DMS114 treated with DMSO at 0.1 percent for 48 hours (cell line): ENCODE measurements around the gene PHF2.

Source experiments
- DNase-seq: peaks from one replicate; lab custom pipeline; 2025; ENCODE audit not compliant: unreplicated experiment; lab: John Stamatoyannopoulos, UW

Gene PHF2

DNA sequence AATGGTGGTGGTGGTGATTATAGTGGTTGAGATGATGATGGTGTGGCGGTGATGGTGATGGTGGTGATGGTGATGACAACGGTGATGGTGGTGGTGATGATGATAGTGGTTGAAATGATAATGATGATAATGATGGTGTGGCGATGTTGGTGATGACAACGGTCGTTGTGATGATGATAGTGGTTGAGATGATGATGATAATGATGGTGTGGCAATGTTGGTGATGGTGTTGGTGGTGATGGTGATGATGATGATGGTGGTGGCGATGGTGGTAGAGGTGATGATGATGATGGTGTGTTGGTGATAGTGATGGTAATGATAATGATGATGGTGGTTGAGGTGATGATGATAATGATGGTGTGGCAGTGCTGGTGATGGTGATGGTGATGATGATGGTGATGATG is 48.0 kb downstream of the PHF2 start:
- no peak for DNase-seq

DNA sequence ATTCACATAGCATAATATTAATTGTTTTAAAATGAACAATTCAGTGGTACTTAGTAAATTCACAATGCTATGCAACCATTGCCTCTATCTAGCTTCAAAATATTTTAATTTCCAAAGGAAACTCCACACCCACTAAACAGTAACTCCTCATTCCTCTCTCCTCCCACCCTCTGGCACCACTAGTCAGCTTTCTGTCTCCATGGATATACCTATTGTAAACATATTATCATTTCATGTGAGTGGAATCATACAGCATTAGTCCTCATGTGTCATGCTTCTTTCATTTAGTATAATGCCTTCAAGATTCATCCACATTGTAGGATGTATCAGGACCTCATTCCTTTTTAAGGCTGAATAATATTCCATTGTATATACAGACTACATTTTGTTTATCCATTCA is 48.6 kb downstream of the PHF2 start:
- DNase-seq = no peak

DNA sequence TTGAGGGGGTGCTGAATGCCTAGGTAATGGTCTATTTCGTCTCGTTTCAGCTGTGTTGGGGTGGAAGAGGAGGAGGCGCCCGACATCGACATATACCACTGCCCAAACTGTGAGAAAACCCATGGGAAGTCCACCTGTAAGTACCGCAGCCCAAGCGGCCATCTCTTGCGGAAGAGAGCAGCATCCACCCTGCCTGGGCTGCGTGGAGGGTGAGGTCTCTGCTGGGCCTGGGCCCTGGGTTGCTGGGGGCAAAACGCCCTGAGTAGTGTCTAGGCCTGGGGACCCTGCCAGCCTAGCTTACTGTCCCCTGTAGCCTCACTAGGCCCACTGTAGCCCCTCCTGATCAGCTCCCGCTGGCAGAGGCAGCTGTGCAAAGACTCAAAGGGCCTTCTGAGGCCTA is 53.5 kb downstream of the PHF2 start:
- DNase-seq = no peak

DNA sequence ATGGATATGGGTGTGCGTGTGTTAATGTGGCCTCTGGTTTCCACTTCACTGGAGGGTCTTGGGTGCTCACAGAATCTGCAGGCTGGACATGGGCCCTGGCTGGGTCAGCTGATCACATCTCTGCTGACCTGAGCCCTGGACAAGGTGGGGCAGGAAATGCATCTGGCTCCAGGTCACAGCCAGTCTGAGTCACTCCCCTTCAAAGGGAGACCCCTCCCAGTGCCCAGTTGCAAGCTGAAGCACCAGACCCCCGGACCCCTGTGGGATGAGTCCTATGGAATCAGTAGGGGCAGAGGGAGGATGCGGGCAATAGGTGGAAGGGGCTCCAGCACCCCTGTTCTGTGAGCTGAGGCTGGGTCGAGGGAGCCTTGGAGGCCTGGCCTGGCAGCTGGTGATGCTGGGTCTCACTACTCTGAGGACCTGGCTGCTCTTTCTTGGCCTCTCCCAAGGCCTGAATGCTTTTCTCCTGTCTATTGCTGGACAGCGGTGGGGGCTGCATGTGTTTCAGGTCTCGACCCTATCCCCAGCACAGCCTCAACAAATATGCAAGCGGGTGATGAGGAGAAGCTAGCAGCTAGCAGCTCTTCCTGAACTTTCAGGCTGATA is 54.5 kb downstream of the PHF2 start:
- DNase-seq = no peak

DNA sequence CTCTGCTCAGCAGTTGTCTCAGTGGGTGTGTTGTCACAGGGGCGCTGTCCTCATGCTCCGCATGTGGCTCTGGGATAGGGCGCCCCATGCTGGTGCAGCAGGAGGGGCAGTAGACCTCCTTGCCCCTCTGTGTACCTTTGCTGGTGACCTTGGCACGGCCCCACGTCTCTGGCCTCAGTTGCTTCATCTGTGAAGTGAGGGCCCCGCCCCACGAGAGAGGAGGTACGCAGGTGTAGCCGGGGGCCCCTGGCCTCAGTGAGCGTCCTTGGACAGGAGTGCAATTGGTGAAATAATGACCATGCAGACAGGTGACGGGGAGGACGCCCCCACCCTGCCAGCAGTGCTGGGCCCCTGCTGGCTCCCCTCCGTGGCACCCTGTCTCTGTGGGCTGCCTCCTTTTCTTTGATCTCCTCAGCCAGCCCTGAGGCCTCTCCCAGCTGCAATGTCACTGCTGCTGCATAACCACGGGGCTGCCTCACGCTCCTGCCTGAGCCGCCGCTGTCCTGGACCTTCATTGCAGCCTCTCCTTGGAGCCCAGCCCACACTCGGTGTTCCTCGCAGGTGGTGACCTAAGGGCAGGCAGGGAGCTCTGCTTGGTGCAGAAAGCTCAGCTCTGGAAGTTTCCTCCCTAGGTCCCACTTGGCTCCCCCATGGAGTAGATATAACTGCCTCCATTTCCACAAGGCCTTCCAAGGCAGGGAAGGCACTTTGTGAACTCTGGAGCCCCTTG is 57.3 kb downstream of the PHF2 start:
- DNase-seq = no peak

DNA sequence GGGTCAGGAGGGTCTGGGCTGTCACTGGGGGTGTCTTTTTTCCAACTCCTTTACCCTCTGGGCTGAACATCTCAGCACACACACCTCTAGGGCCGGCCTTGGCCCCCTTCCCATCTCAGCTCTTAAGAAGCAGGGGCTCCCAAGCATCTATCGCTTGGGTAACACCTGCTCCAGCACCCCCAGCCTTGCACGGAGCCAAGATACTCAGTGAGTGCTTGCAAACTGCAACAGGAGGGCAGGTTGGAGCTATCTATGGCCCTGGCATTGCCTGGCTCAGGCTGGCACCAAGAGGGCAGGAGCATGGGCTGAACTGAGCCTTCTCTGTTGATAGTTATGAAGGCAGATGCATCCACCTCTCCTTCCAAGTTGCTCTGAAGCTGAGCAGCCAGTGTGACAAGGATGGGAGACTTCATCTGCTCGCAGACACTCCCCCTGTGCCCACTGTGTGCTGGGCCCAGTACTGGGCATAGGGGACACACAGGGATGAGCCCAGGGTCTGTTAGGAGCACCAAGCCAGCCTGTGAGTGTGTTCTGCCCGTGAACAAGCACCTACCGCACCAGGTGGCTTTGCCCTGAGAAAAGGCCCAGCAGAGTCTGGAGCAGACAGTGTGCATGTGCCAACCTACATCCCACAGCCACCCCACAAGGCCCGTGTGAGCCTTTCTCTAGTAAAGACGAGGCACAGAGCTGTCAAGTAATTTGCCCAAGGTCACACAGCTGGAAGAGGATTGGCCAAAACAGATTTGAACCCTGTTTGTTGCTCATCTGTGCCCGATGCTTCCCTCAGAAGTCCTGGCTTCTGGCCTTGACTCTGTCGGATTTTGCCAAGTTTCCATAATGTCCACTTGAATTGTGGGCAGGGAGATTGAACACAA is 58.2 kb downstream of the PHF2 start:
- no peak for DNase-seq

DNA sequence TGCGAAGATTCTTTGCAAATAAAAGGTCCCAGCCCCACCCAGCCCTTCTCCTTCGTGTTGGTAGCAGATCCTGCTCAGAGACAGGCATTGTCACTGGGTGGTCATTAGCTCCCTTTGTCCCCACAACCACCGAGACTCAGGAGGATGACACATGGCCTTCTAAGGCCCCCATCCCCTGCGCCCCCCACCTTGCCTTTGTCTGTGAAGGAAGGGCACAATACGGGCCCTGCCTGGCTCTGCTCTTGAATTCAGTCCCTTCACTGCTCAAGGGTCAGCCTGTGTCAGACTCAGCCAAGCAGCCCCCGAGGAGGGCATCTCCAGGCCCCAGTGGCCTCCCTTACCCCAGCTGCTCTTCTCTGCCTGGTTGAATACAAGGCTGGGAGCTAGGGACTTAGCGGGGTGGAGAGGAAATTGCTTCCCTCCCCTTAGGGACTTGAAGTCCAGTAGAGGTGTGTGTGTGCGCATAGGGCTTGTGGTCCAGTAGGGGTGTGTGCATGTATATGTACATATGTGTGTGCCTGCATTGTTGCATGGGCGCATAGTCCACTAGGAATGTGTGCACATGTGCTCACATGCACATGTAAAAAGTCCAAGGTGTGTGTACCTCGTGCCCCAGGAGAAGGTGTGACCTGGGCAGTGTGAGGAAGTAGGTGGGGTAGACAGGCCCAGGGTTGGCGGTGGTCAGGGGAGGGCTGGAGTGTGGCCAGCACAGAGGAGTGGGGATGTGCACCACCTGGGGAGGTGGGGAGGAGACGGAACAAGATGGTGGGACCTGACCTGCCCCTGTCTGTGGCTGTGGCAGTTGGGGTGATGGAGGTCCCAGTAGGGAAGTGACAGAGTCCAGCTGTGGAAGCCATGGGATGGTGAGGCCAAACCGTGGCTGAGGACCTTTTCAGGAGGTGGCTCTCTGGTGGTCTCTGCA is 59.1 kb downstream of the PHF2 start:
- DNase-seq = no peak

DNA sequence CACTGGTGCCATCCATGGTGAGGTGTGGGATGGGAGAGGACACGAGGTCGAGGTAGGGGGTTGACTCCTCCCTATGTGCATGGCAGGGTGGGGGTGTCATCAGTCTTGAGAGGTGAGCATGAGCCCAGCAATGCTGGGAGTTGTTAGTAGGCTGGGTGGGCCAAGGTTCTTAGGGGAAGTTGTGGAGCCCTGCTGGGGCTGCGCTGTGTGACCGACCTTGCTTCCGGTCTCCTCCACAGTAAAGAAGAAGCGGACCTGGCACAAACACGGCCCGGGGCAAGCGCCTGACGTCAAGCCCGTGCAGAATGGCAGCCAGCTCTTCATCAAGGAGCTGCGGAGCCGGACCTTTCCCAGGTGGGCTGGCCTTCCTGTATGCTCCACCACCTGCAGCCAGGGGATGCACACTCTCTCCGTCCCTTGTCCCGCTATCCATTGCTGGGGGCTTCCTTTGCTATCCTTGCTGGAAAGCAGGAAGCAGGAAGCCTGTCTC is 59.8 kb downstream of the PHF2 start:
- no peak for DNase-seq

DNA sequence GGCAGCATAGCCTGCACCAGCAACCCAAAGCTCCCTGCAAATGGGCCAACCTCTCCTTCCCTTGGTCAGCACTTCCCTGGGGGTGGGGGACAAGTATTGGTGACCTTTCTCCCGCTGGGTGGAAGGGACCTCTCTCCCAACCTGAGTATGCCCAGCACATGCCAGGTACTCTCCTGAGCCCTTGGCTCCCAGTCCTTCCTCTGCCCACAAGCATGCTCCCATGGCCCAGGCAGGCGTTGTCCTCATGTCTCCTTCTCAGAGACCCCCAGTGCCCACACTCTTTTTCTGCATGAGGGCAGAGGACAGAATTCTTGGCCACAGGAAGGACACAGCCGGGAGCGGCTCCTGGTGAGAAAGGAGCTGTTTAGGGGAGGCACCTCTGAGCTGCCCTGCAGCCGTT is 60.3 kb downstream of the PHF2 start:
- DNase-seq = no peak

DNA sequence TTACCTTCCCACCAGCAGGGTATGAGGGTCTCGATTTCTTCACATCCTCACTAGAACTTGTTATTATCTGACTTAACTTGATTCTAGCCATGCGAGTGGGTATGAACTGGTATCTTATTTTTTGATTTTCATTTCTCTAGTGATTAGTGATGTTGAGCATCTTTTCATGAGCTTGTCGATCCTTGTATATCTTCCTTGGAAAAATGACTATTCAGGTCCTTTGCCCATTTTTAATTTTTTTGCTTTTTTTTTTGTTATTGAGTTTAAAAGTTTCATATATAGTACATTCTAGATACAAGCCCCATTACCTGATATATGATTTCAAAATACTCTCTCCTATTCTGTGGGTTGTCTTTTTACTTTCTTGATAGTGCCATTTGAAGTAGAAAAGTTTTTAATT is 61.5 kb downstream of the PHF2 start:
- DNase-seq = no peak

DNA sequence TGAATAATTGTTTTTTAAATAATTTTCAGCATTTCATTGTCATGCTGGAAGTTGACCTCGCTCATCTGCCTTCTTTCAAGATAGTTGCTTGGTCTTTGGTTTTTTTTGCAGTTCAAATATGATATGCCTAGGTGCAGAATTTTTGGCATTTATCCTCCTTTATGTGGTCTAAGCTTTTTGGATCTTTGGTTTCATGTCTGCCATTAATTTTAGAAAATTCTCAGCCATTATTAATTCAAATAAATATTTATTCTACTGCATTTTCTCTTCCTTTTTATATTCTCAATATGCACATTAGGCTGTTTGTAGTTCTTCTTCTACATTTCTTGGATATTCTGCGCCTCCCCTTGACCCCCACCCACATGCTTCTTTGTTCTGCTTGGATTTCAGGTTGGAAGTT is 63.6 kb downstream of the PHF2 start:
- DNase-seq = no peak

DNA sequence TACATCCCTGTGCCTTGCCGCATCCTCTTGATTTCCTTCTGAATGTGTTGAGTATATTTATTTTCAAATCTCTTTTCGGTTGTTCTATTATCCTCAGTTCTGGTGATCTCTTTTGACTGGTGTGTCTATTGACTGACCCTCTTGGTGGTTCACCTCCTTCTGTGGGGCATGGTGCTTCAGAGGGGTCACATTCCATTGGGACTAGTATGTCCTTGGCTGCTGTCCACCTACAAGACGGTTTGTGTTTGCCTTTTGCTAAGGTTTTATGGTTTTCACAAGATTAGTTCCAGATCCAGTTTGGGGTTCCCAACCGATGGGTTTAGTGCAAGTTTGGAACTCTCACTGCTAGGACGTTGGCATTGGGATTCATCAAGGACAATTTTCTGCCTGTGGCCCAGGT is 66.6 kb downstream of the PHF2 start:
- DNase-seq = no peak

DNA sequence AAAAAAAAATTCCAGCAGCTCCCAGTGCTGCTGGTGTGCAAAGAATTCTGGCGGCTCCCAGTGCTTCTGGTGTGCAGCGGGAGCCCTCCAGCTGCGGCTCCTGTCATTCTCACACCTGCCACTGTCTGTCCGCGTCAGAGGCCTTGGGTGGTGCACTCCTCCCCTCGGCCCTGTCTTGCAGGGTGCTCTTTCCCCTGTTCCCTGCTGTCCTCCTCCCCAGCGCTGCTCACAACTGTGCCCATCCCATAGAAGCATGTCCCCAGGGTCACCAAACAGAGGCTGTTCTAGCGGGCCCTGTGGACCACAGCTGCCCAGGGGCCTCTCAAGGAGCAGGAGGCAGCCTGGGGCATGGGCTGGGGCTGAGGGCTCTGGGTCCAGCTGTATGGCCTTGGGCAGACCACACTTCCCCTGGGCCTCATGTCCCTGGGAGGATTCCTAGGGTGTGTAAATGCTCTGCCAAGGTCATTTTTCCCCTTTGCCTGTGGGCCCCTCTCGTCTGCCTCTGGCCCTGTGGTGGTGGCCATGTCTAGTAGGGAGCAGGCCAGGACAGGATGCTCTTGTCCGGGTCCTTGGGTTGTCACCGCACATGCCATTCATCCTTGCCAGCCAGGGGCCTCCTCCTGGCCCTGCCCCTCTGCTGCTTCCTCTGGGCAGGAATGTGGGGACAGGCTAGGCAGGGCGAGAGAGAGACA is 68.2 kb downstream of the PHF2 start:
- no peak for DNase-seq

DNA sequence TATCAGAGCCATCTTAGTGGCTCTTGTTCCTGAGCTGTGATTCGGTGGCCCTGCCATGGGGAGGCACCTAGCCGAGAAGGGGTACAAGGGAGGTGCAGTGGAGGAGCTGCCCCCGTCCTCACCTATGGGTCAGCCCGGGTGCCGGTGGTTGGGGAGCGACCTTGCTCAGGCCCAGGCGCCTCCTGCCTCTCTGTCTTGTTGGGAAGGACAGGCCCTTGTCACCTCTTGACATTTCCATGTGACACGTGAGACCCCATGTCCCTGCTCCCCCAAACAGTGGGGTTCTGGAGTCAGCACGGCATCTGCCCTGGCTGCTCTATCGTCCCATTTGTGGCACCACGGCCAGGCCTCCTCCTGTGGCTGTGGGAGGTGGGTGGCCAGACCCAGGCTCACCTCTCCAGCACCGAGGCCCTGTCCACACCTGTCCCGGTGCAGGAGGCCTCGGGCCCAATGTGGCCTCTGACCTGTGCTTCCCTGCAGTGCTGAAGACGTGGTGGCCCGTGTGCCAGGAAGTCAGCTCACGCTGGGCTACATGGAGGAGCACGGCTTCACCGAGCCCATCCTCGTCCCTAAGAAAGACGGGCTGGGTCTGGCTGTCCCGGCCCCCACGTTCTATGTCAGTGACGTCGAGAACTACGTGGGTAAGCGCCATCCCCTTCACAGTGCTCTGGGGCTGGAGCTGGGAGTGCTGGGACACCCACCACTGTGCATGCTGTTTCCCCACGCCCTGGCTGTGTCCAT is 68.9 kb downstream of the PHF2 start:
- no peak for DNase-seq

DNA sequence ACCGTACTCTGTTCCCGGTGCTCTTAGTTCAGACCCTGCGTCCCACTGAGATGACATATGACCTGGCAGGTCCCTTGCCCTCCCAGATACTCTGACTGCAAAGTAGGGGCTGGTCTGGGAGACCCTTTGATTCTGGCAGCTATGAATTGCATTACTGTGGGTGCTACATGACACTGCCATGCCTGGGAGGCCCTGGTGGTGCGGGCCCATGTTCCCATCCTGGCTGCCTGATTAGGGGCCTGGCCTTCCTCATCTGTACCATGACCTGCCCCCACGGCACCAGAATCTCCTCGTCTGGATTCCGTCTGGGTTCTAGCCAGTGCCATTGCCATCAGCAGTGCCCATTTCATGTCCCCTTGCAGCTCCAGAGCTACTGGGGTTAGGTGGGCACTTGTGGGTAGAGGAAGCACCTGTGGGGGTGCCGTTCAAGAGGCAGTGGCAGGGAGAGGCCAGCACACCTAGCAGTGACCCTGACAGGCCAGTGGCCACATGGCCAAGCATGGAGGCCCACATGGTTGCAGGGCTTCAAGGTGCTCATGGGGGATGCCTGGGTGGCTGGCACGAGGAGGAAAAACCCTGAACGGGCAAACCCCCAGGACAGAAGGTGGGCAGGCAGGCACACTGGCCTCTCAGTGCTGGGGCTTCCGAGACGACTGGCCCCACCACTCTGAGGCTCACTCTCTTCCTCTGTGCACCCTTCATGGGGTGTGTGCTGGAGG is 69.7 kb downstream of the PHF2 start:
- DNase-seq = no peak

DNA sequence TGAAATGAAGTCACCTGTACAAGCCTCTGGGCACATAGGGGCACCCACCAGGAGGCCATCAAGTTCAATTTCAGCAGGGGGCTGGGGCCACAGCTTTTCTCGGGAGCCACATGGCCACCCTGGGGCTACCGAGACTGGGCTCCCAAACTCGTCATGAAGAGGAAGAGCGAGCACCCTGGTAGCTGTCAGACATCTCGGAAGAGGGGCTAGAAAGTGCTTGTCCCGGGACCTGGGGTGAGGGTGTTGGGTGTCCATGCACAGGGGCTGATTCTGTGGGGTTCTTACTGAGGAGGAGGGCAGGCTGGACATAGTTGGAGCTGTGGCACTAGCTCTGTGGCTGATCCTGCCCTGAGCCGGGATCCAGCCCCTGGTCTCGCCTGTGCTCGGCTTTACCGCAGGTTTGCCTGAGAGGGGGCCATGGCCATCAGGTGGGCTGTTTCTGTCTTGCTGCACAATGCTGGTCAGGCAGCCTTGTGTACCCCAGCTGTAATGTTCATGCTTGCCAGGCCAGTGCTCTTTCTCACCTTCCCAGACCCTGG is 70.3 kb downstream of the PHF2 start:
- no peak for DNase-seq

DNA sequence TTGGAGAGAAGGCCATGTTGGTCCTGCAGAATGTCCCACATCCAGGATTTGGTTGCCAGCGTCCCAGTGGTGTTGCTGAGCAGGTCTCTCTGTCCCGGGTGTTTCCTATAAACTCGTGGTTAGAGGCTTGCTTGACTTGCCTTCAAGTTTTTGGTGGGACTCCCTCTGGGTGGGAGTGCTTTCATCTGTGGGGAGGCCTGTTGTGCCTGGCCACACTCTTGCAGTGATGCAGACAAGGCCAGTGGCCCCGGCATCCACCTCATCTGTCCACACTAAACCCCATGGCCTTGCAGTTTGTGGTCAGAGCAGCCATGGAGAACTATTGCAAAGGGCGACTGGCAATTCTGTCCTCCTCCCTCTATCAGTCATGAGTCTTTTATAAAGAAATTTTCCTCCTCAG is 71.8 kb downstream of the PHF2 start:
- no peak for DNase-seq

DNA sequence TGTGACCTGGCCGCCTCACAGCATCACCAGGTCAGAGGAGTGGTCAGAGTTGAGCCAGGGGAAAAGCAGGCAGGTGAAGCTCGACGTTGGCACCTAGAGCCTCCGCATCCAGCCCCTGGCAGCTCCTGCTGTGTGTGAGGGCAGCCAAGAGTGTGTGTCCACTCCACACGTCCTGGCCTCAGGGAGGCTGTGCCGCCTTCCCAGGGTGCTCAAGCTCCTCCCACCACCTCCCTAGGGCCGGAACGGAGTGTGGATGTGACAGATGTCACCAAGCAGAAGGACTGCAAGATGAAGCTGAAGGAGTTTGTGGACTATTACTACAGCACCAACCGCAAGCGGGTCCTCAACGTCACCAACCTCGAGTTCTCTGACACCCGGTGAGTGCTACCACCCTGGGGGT is 72.5 kb downstream of the PHF2 start:
- no peak for DNase-seq
